ENCODE measurements around the gene MICAL3.

The MICAL3 gene

GRCh38 chr22:17952273-17952801 is 72.0 kb downstream of the MICAL3 start:
- Histone ChIP-seq H3K9ac (ENCODE audit: low read length in 2 of 2) (no peak overlapping the region), H3K9me3 (ENCODE audit: control insufficient read depth in 2 of 2, low read length in 2 of 2) (no peaks in the 10 kb centered on the region), H3K4me3 (ENCODE audit: low read length in 2 of 2) (no peak overlapping the region), H3K27ac (ENCODE audit: low read length) (no peak overlapping the region), H3K27me3 (ENCODE audit: control insufficient read depth in 1 of 2, insufficient read depth in 2 of 2, low read length in 2 of 2) (no peaks in the 10 kb centered on the region), H3K4me1 (ENCODE audit: control insufficient read depth, insufficient read depth, low read length) (peaks cover 23% of the 10 kb centered on the region), H3K36me3 (ENCODE audit: control insufficient read depth in 2 of 2, insufficient read depth in 2 of 2, low read length in 2 of 2) (no peaks in the 10 kb centered on the region)

DNA sequence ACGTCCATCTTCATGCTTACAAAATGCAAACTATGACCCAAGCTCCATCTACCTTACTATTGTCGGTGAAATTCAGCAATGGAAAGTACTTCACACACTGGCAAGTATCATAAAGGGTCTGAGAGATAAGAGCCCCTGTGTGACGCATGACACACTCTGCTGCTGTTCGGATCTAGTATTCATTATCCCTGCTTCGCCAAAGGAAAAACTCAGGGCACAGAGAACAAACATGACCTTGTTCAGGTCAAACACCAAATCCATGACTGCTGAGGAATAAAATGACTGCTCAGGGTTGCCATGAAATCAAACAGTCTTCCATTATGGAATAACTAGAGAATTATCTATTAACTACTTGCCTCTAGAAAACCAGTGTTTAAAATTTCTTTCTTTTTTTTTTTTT is 73.0 kb downstream of the MICAL3 start:
- peaks cover 34% of the 10 kb centered on the region for H3K4me1 ChIP-seq (ENCODE audit: control insufficient read depth, insufficient read depth, low read length)
- H3K27me3 ChIP-seq (ENCODE audit: control insufficient read depth in 1 of 2, insufficient read depth in 2 of 2, low read length in 2 of 2): no peaks in the 10 kb centered on the region
- H3K9me3 ChIP-seq (ENCODE audit: control insufficient read depth in 2 of 2, low read length in 2 of 2): no peaks in the 10 kb centered on the region
- H3K27ac ChIP-seq (ENCODE audit: low read length): no peak overlapping the region
- H3K36me3 ChIP-seq (ENCODE audit: control insufficient read depth in 2 of 2, insufficient read depth in 2 of 2, low read length in 2 of 2): no peaks in the 10 kb centered on the region
- H3K9ac ChIP-seq (ENCODE audit: low read length in 2 of 2): no peak overlapping the region
- H3K4me3 ChIP-seq (ENCODE audit: low read length in 2 of 2): no peak overlapping the region

- H3K27ac ChIP-seq (ENCODE audit: low read length): no peak overlapping the region
- H3K9me3 ChIP-seq (ENCODE audit: control insufficient read depth in 2 of 2, low read length in 2 of 2): no peaks in the 10 kb centered on the region
- H3K27me3 ChIP-seq (ENCODE audit: control insufficient read depth in 1 of 2, insufficient read depth in 2 of 2, low read length in 2 of 2): no peaks in the 10 kb centered on the region
- H3K36me3 ChIP-seq (ENCODE audit: control insufficient read depth in 2 of 2, insufficient read depth in 2 of 2, low read length in 2 of 2): no peaks in the 10 kb centered on the region
- peaks cover 38% of the 10 kb centered on the region for H3K4me1 ChIP-seq (ENCODE audit: control insufficient read depth, insufficient read depth, low read length)
- no peak overlapping the region for H3K4me3 ChIP-seq (ENCODE audit: low read length in 2 of 2)
- H3K9ac ChIP-seq (ENCODE audit: low read length in 2 of 2): no peak overlapping the region
Measured at GRCh38 chr22:17950651-17951214, 73.6 kb downstream of the MICAL3 start.

DNA sequence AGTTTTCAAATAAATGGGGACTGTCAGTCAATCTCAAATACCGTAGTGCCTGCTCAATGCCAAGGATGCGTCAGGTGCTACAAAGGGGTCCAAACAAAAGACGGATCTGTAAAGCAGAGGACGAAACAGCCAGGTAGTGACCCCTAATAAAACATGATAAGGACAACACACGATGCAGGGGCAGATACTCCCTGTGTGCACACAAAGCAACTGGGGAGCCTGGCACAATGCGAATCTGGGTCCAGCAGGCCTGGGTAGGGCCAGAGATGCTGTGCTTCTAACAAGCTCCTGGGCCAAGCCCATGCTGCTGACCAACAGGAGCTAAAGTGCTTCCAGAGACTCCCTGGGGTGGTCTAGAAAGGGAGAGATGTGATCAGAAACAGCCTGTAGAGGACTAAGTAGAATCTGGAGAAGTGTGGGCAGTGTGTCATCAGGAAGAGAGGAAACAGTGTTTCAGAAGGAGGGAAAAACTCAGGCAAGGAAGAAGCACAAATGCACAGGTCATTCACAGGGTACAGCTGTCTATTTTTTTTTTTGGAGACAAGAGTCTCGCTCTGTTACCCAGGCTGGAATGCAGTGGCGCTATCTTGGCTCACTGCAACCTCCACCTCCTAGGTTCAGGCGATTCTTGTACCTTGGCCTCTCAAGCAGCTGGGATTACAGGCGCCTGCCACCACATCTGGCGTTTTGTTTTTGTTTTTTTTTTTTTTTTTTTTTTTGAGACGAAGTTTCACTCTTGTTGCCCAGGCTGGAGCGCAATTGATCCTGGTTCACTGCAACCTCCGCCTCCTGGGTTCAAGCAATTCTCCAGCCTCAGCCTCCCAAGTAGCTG is 74.5 kb downstream of the MICAL3 start:
- Histone ChIP-seq H3K27me3 (ENCODE audit: control insufficient read depth in 1 of 2, insufficient read depth in 2 of 2, low read length in 2 of 2) (no peaks in the 10 kb centered on the region), H3K4me3 (ENCODE audit: low read length in 2 of 2) (no peak overlapping the region), H3K27ac (ENCODE audit: low read length) (no peak overlapping the region), H3K9ac (ENCODE audit: low read length in 2 of 2) (no peak overlapping the region), H3K4me1 (ENCODE audit: control insufficient read depth, insufficient read depth, low read length) (peaks cover 39% of the 10 kb centered on the region), H3K36me3 (ENCODE audit: control insufficient read depth in 2 of 2, insufficient read depth in 2 of 2, low read length in 2 of 2) (no peaks in the 10 kb centered on the region), H3K9me3 (ENCODE audit: control insufficient read depth in 2 of 2, low read length in 2 of 2) (no peaks in the 10 kb centered on the region)

DNA sequence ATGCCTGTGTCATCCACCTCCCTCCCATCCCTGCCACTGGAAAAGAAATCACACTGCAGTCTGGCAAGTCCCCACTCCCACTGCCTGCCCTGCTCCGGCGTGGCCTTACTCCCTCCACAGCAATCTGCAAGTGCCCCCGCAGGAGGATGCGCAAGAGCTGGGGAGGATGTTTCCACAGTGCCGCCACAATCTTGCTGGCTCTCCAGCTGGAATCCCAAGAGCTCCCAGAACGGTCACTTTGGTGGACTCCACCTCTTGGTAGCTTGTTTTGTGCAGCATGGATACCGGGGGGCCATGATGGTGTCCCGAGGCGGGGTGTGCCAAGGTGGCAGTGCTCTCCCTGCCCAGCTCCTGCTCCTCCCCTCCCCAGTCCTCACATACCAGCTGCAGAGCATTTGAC is 76.3 kb downstream of the MICAL3 start:
- Histone ChIP-seq H3K9ac (ENCODE audit: low read length in 2 of 2) (no peak overlapping the region), H3K4me3 (ENCODE audit: low read length in 2 of 2) (no peak overlapping the region), H3K4me1 (ENCODE audit: control insufficient read depth, insufficient read depth, low read length) (peaks cover 56% of the 10 kb centered on the region), H3K27me3 (ENCODE audit: control insufficient read depth in 1 of 2, insufficient read depth in 2 of 2, low read length in 2 of 2) (no peaks in the 10 kb centered on the region), H3K36me3 (ENCODE audit: control insufficient read depth in 2 of 2, insufficient read depth in 2 of 2, low read length in 2 of 2) (no peaks in the 10 kb centered on the region), H3K27ac (ENCODE audit: low read length) (no peak overlapping the region), H3K9me3 (ENCODE audit: control insufficient read depth in 2 of 2, low read length in 2 of 2) (no peaks in the 10 kb centered on the region)

GRCh38 chr22:17946662-17947367 is 77.5 kb downstream of the MICAL3 start:
- Histone ChIP-seq H3K9ac (ENCODE audit: low read length in 2 of 2) (no peak overlapping the region), H3K27me3 (ENCODE audit: control insufficient read depth in 1 of 2, insufficient read depth in 2 of 2, low read length in 2 of 2) (no peaks in the 10 kb centered on the region), H3K9me3 (ENCODE audit: control insufficient read depth in 2 of 2, low read length in 2 of 2) (no peaks in the 10 kb centered on the region), H3K4me1 (ENCODE audit: control insufficient read depth, insufficient read depth, low read length) (peaks cover 60% of the 10 kb centered on the region), H3K27ac (ENCODE audit: low read length) (peak overlapping the region; percentile 76), H3K4me3 (ENCODE audit: low read length in 2 of 2) (no peak overlapping the region), H3K36me3 (ENCODE audit: control insufficient read depth in 2 of 2, insufficient read depth in 2 of 2, low read length in 2 of 2) (no peaks in the 10 kb centered on the region)

- Histone ChIP-seq H3K4me3 (ENCODE audit: low read length in 2 of 2) (no peak overlapping the region), H3K36me3 (ENCODE audit: control insufficient read depth in 2 of 2, insufficient read depth in 2 of 2, low read length in 2 of 2) (no peaks in the 10 kb centered on the region), H3K4me1 (ENCODE audit: control insufficient read depth, insufficient read depth, low read length) (peaks cover 64% of the 10 kb centered on the region), H3K9ac (ENCODE audit: low read length in 2 of 2) (peak overlapping the region; percentile 34 to 36), H3K9me3 (ENCODE audit: control insufficient read depth in 2 of 2, low read length in 2 of 2) (no peaks in the 10 kb centered on the region), H3K27me3 (ENCODE audit: control insufficient read depth in 1 of 2, insufficient read depth in 2 of 2, low read length in 2 of 2) (no peaks in the 10 kb centered on the region), H3K27ac (ENCODE audit: low read length) (peak overlapping the region; percentile 76)
Measured at GRCh38 chr22:17945888-17946648, 78.3 kb downstream of the MICAL3 start.

GRCh38 chr22:17945156-17945887 is 79.0 kb downstream of the MICAL3 start:
- H3K4me1 ChIP-seq (ENCODE audit: control insufficient read depth, insufficient read depth, low read length): peaks cover 62% of the 10 kb centered on the region
- peak overlapping the region; percentile 76 for H3K27ac ChIP-seq (ENCODE audit: low read length)
- peak overlapping the region; percentile 34 to 36 for H3K9ac ChIP-seq (ENCODE audit: low read length in 2 of 2)

GRCh38 chr22:17944256-17944655 is 80.1 kb downstream of the MICAL3 start:
- H3K9me3 ChIP-seq (ENCODE audit: control insufficient read depth in 2 of 2, low read length in 2 of 2): no peaks in the 10 kb centered on the region
- H3K27ac ChIP-seq (ENCODE audit: low read length): peak overlapping the region; percentile 76
- H3K4me1 ChIP-seq (ENCODE audit: control insufficient read depth, insufficient read depth, low read length): peaks cover 69% of the 10 kb centered on the region
- peak overlapping the region in 1 of 2 donors; percentile 49 for H3K4me3 ChIP-seq (ENCODE audit: low read length in 2 of 2)
- no peak overlapping the region for H3K9ac ChIP-seq (ENCODE audit: low read length in 2 of 2)
- no peaks in the 10 kb centered on the region for H3K27me3 ChIP-seq (ENCODE audit: control insufficient read depth in 1 of 2, insufficient read depth in 2 of 2, low read length in 2 of 2)
- no peaks in the 10 kb centered on the region for H3K36me3 ChIP-seq (ENCODE audit: control insufficient read depth in 2 of 2, insufficient read depth in 2 of 2, low read length in 2 of 2)

More at GRCh38 chr22:17945156-17945887, 79.0 kb downstream of the MICAL3 start:
- H3K27me3 ChIP-seq (ENCODE audit: control insufficient read depth in 1 of 2, insufficient read depth in 2 of 2, low read length in 2 of 2): no peaks in the 10 kb centered on the region
- H3K36me3 ChIP-seq (ENCODE audit: control insufficient read depth in 2 of 2, insufficient read depth in 2 of 2, low read length in 2 of 2): no peaks in the 10 kb centered on the region
- H3K4me3 ChIP-seq (ENCODE audit: low read length in 2 of 2): peak overlapping the region in 1 of 2 donors; percentile 29
- no peaks in the 10 kb centered on the region for H3K9me3 ChIP-seq (ENCODE audit: control insufficient read depth in 2 of 2, low read length in 2 of 2)
